Natural killer cell (primary cell): ENCODE results near the gene PHTF2. TPM values are rescaled to one million over a fixed set of nuclear protein-coding genes. Genes with fewer than 3 reads are reported as not detected.

Experiments
- ATAC-seq, 3 donors: fragments of 150-1000 bp in 2 of 3; fragments of 200-7000 bp in 1 of 3; cut with Tn5 transposase; 1 replicate in 1 of 3; 2 replicates in 2 of 3; pipeline ENCODE4 v1.10.0; 2021; ENCODE audit warnings: mild to moderate bottlenecking in 2 of 3, moderate library complexity in 2 of 3
- DNase-seq, 2 donors: peaks; one replicate each; pipeline versions ENCODE4 v3.0.0 to v3.0.0-alpha.2; 2013 to 2021; ENCODE audit warnings: mixed read lengths in 1 of 2
- H3K27ac ChIP-seq: one replicate; pipeline ENCODE4 v1.5.1; 2013; ENCODE audit warnings: mild to moderate bottlenecking, low read length
- H3K27me3 ChIP-seq: one replicate; pipeline ENCODE4 v1.6.1; 2013; ENCODE audit warnings: low read length; ENCODE audit not compliant: control insufficient read depth, insufficient read depth
- H3K36me3 ChIP-seq: one replicate; pipeline ENCODE4 v1.6.1; 2013; ENCODE audit warnings: low read length; ENCODE audit not compliant: control insufficient read depth, insufficient read depth
- H3K4me1 ChIP-seq: one replicate; pipeline ENCODE4 v1.6.1; 2013; ENCODE audit warnings: low read length; ENCODE audit not compliant: control insufficient read depth, insufficient read depth
- H3K4me3 ChIP-seq: one replicate; pipeline ENCODE4 v1.5.1; 2013; ENCODE audit warnings: low read length
- H3K9me3 ChIP-seq: one replicate; pipeline ENCODE4 v1.6.1; 2013; ENCODE audit warnings: low read length; ENCODE audit not compliant: control insufficient read depth, insufficient read depth
- H3K27ac Mint-ChIP-seq, 2 donors: one replicate each; pipeline ENCODE4 v1.8.0; 2022; ENCODE audit warnings: mild to moderate bottlenecking in 2 of 2, mixed read lengths in 2 of 2, moderate library complexity in 1 of 2
- H3K27me3 Mint-ChIP-seq, 2 donors: one replicate each; pipeline ENCODE4 v1.8.0; 2022; ENCODE audit warnings: low read depth in 2 of 2, mixed read lengths in 2 of 2
- H3K36me3 Mint-ChIP-seq: one replicate; pipeline ENCODE4 v1.8.0; 2022; ENCODE audit warnings: mixed read lengths
- H3K4me1 Mint-ChIP-seq, 2 donors: one replicate each; pipeline ENCODE4 v1.8.0; 2022; ENCODE audit warnings: mixed read lengths in 2 of 2
- H3K4me3 Mint-ChIP-seq: one replicate; pipeline ENCODE4 v1.8.0; 2022; ENCODE audit warnings: mild to moderate bottlenecking, moderate library complexity, mixed read lengths
- H3K9me3 Mint-ChIP-seq, 2 donors: one replicate each; pipeline ENCODE4 v1.8.0; 2022; ENCODE audit warnings: mixed read lengths in 2 of 2
- CTCF ChIP-seq: fragments of 200-600 bp; IDR thresholded peaks from one replicate; pipeline ENCODE4 v1.8.0; 2022; ENCODE audit warnings: antibody characterized with exemption
- WGBS: methylation state at CpG from one replicate; pipeline ENCODE4 v1.1.7; 2013; ENCODE audit warnings: missing lambda C conversion rate; ENCODE audit not compliant: insufficient coverage; 5-methylcytosine and 5-hydroxymethylcytosine counted together
- intact Hi-C: fragments of 100-400 bp; cut with micrococcal nuclease; formaldehyde crosslinking; loops from one replicate; pipeline ENCODE4 v1.14.2; 2022
- total RNA-seq, 4 donors: library from RNA; stranded (reverse); fragments of 120-200 nt in 1 of 4; gene quantifications; one replicate each; pipeline versions ENCODE4 v1.2.3 to v1.2.4, GENCODE V29; 2013 to 2022

PHTF2 gene
- total RNA-seq, 3 donors from 2014 or later (not counting 1 experiment from before 2014, with no cell fraction given): 23.1 to 26.9 (median 26.4) TPM

DNA sequence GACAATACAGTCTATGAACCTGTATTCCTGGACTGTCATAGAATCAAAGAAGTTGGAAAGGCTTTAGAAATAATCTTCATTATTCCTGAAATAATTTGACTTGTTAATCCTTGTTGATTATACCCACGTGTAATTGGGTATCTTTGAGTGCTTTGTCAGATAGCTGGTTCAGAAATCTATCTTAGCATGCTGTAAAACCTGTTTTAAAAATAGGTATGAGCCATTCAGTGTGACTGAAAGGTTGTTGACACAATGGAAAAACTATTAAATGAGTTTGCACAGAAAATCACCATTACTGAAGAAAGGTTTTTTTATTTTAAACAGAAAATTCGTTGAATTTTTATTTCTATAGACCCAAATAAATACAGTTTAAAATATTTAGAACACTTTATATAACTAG lies 38.7 kb downstream of the PHTF2 start:
- H3K36me3 Mint-ChIP-seq: no peaks in the 10 kb centered on the region
- no peak overlapping the region for H3K4me3 ChIP-seq
- no peak for TF ChIP-seq CTCF
- H3K4me1 ChIP-seq: peaks cover 3% of the 10 kb centered on the region
- no peak overlapping the region for H3K4me3 Mint-ChIP-seq
- no peak overlapping the region for H3K27ac ChIP-seq
- peaks cover 25 to 26% of the 10 kb centered on the region in 2 donors for H3K4me1 Mint-ChIP-seq
- no peaks in the 10 kb centered on the region for H3K9me3 ChIP-seq
- intact Hi-C loops: no loop called here
- WGBS: 78% methylated on average over 1 of the region's 2 CpGs
- no peaks in the 10 kb centered on the region for H3K27me3 ChIP-seq
- DNase-seq: no peak
- no peaks in the 10 kb centered on the region for H3K36me3 ChIP-seq
- no peak overlapping the region for H3K27ac Mint-ChIP-seq
- ATAC-seq: no peak
- H3K9me3 Mint-ChIP-seq: peaks cover 0 to 2% of the 10 kb centered on the region in 2 donors
- H3K27me3 Mint-ChIP-seq: no peaks in the 10 kb centered on the region

DNA sequence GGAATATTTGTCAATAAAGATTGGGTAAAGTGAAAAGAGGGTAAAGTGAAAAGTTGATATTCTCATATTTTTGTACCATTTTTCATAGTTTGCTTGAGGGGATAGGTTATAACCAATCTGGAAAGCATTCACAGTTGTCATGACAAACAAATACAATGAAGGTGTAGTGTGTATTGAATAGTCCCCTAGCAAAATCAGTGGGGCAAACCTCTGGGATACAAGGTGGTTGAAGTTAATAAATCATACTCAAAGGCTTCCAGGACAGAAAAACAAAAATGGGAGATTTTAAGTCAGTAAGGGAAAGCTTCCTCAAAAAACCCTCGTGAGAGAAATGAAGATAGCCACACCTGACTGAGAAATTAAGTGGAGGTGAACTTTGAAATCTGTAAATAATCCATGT lies 39.4 kb downstream of the PHTF2 start:
- no peak overlapping the region for H3K4me3 Mint-ChIP-seq

GRCh38 chr7:77838929-77839491 lies 40.4 kb downstream of the PHTF2 start:
- H3K4me1 Mint-ChIP-seq: peaks cover 18 to 22% of the 10 kb centered on the region in 2 donors
- no peak overlapping the region for H3K4me3 ChIP-seq
- H3K27me3 ChIP-seq: no peaks in the 10 kb centered on the region
- WGBS: 94% methylated on average over 3 of the region's 3 CpGs
- H3K27me3 Mint-ChIP-seq: no peaks in the 10 kb centered on the region
- no peak for TF ChIP-seq CTCF
- peaks cover 2% of the 10 kb centered on the region for H3K4me1 ChIP-seq
- no peak overlapping the region for H3K27ac ChIP-seq
- intact Hi-C loops: no loop called here
- ATAC-seq: no peak
- H3K27ac Mint-ChIP-seq: no peak overlapping the region
- no peaks in the 10 kb centered on the region for H3K36me3 ChIP-seq
- no peaks in the 10 kb centered on the region for H3K36me3 Mint-ChIP-seq
- peaks cover 0 to 2% of the 10 kb centered on the region in 2 donors for H3K9me3 Mint-ChIP-seq
- no peak for DNase-seq
- no peak overlapping the region for H3K4me3 Mint-ChIP-seq
- H3K9me3 ChIP-seq: no peaks in the 10 kb centered on the region

More for the DNA sequence above, 39.4 kb downstream of the PHTF2 start:
- Mint-ChIP-seq H3K27ac (no peak overlapping the region), H3K36me3 (no peaks in the 10 kb centered on the region), H3K4me1 (peaks cover 24 to 25% of the 10 kb centered on the region in 2 donors), H3K9me3 (peaks cover 0 to 2% of the 10 kb centered on the region in 2 donors), H3K27me3 (no peaks in the 10 kb centered on the region)
- no peaks in the 10 kb centered on the region for H3K27me3 ChIP-seq
- no peak overlapping the region for H3K27ac ChIP-seq
- TF ChIP-seq CTCF: no peak
- H3K36me3 ChIP-seq: no peaks in the 10 kb centered on the region
- ATAC-seq (no peak), DNase-seq (no peak)
- no peaks in the 10 kb centered on the region for H3K9me3 ChIP-seq
- 71% methylated on average over 1 of the region's 1 CpG for WGBS
- H3K4me1 ChIP-seq: peaks cover 3% of the 10 kb centered on the region
- intact Hi-C loops: no loop called here
- H3K4me3 ChIP-seq: no peak overlapping the region

DNA sequence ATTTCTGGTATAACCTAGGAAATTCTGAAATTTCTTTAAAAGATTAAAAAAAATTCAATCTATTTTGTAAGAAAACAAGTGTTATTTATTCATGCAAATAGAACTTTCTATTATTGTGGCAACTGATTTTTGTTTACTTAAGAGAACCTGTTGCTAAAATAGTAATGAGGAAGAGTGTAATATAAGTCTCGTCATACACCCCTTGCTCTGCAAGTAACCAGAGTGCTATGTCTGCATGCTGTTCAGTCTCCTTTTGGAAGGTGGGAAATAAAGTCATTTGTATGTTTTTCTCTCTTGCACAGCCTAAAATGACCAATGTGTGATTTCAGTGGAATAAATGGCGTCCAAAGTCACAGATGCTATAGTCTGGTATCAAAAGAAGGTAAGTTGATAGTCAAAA lies 41.3 kb downstream of the PHTF2 start:
- peaks cover 0 to 2% of the 10 kb centered on the region in 2 donors for H3K9me3 Mint-ChIP-seq
- Histone ChIP-seq H3K4me1 (no peaks in the 10 kb centered on the region), H3K4me3 (no peak overlapping the region), H3K9me3 (no peaks in the 10 kb centered on the region), H3K36me3 (no peaks in the 10 kb centered on the region), H3K27me3 (no peaks in the 10 kb centered on the region), H3K27ac (no peak overlapping the region)
- TF ChIP-seq CTCF: no peak
- DNase-seq (no peak), ATAC-seq (no peak)
- WGBS: 90% methylated on average over 2 of the region's 2 CpGs
- peaks cover 9 to 13% of the 10 kb centered on the region in 2 donors for H3K4me1 Mint-ChIP-seq
- H3K4me3 Mint-ChIP-seq: no peak overlapping the region
- intact Hi-C loops: no loop called here
- no peaks in the 10 kb centered on the region for H3K27me3 Mint-ChIP-seq
- H3K27ac Mint-ChIP-seq: no peak overlapping the region
- no peaks in the 10 kb centered on the region for H3K36me3 Mint-ChIP-seq
